ENCODE measurements around the gene MAP6. TPM values are rescaled to one million over a fixed set of nuclear protein-coding genes. Genes with fewer than 3 reads are reported as not detected.

MAP6 gene
- total RNA-seq, 1 donor: 3.0 TPM

DNA sequence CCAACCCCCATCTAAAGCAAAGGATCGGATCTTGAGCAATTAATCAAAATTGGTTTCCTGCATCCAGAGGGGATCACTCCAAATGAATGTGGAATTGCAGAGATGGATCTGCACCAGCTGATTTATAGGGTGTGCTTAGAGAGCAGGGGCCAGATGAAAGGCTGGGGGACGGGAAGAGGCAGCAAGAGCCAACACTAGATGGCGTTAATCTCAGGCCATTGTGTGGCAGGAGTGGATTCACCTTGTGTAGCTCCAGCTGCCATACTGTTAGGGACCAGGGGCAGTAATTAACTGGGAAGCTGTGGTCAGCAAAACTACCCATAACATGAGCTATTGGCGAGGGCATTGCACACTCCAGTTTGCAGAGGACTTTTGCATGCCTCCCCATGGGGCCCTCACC, 71.2 kb downstream of the MAP6 start:
- peak; percentile 56 for TF ChIP-seq CTCF (IDR thresholded peaks at IDR 0.05; ENCODE audit: insufficient read depth, low read depth, low read length)
- no peak overlapping the region for H3K4me3 ChIP-seq (ENCODE audit: low read depth, low read length)
- no peak for DNase-seq (ENCODE audit: low read depth)

DNA sequence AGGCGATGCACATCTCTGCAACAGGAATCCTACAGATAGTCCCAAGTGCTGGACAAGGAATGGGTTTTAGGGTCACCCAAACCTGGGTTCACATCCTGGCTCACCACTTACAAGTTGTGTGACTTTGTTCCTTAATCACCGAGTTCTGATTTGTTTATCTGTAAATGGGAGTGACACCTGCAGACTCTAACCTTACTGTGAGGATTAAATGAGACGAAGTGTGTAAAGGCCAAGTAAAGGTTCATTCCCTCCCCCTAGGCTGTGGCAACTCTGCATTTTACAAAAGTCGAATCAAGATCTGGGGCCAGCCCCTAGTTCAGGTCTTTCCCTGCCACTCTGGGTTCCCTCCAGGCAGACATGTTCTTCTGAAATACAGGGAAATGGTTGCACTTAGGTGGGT, 71.9 kb downstream of the MAP6 start:
- no peak for DNase-seq (ENCODE audit: low read depth)
- no peak for TF ChIP-seq CTCF (IDR thresholded peaks at IDR 0.05; ENCODE audit: insufficient read depth, low read depth, low read length)
- no peak overlapping the region for H3K4me3 ChIP-seq (ENCODE audit: low read depth, low read length)

- TF ChIP-seq CTCF (IDR thresholded peaks at IDR 0.05; ENCODE audit: insufficient read depth, low read depth, low read length): no peak
- no peak overlapping the region for H3K4me3 ChIP-seq (ENCODE audit: low read depth, low read length)
- DNase-seq (ENCODE audit: low read depth): no peak
Observed at GRCh38 chr11:75595429-75595828, 73.4 kb downstream of the MAP6 start.

GRCh38 chr11:75594211-75594610, 74.6 kb downstream of the MAP6 start:
- no peak overlapping the region for H3K4me3 ChIP-seq (ENCODE audit: low read depth, low read length)
- no peak for DNase-seq (ENCODE audit: low read depth)
- no peak for TF ChIP-seq CTCF (IDR thresholded peaks at IDR 0.05; ENCODE audit: insufficient read depth, low read depth, low read length)

- no peak overlapping the region for H3K4me3 ChIP-seq (ENCODE audit: low read depth, low read length)
- no peak for TF ChIP-seq CTCF (IDR thresholded peaks at IDR 0.05; ENCODE audit: insufficient read depth, low read depth, low read length)
- no peak for DNase-seq (ENCODE audit: low read depth)
Observed at GRCh38 chr11:75593286-75593915, 75.4 kb downstream of the MAP6 start.

GRCh38 chr11:75592715-75593114, 76.1 kb downstream of the MAP6 start:
- DNase-seq (ENCODE audit: low read depth): no peak
- no peak overlapping the region for H3K4me3 ChIP-seq (ENCODE audit: low read depth, low read length)
- no peak for TF ChIP-seq CTCF (IDR thresholded peaks at IDR 0.05; ENCODE audit: insufficient read depth, low read depth, low read length)

- no peak overlapping the region for H3K4me3 ChIP-seq (ENCODE audit: low read depth, low read length)
- no peak for DNase-seq (ENCODE audit: low read depth)
- TF ChIP-seq CTCF (IDR thresholded peaks at IDR 0.05; ENCODE audit: insufficient read depth, low read depth, low read length): no peak
Observed at GRCh38 chr11:75591966-75592365, 76.9 kb downstream of the MAP6 start.

Measured in fibroblast of villous mesenchyme (primary cell).